Activated CD4-positive, alpha-beta T cell treated with anti-CD3 and anti-CD28 coated beads, Interleukin-2, amount 50 U/mL, for 48 hours (primary cell): ENCODE data around the gene MDN1.
"Not testable (repeated sequence)": the region's sequence is repeated elsewhere in the genome, so short reads cannot be mapped to it uniquely, and the experiment has no call there.

Experiments used
- DNase-seq, 2 experiments: peaks; one replicate each; pipeline ENCODE4 v3.0.0-alpha.2; 2020

The MDN1 gene

GRCh38 chr6:89758830-89759229 lies 60.8 kb downstream of the MDN1 start:
- DNase-seq: no peak

DNA sequence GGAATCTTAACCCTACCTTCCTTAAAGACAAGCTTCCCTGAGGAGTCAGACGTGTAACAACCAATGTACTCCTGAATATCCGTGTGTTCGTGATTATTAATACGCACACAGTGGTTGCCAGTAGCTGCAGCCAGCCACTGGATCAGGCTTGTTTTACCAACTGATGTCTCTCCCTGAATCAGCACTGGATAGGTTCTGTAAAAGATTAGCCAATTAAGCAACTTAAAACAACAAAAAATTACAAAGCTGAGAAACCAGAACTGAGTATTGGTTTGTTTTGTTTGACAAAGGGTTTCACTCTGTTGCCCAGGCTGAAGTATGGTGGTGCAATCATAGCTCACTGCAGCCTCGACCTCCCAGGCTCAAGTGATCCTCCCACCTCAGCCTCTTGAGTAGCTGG lies 69.3 kb downstream of the MDN1 start:
- no peak for DNase-seq

DNA sequence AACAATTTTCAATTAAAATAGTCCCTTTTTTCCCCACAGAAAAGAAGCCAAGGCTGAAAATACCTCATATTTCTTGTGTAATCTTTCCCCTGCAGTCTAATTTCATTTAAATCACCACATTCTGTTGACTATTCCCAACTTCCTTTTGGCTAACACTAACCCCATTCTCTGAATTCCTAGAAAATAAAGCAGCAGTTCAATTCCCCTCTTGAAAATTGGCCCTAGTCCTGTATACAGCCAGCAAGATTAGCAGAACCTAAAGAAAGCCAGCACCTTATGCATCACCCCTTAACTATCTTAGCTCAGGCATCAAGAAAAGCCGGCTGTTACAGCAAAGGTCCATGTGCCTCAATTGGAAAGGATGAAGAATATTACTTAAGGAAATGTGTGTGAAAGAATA lies 69.7 kb downstream of the MDN1 start:
- DNase-seq: no peak

GRCh38 chr6:89745716-89746115 lies 73.9 kb downstream of the MDN1 start:
- DNase-seq: no peak

- no peak for DNase-seq
Observed at GRCh38 chr6:89745096-89745495, 74.5 kb downstream of the MDN1 start.

GRCh38 chr6:89736893-89737292 lies 82.7 kb downstream of the MDN1 start:
- no peak for DNase-seq

GRCh38 chr6:89734526-89734925 lies 85.1 kb downstream of the MDN1 start:
- DNase-seq: no peak

GRCh38 chr6:89731924-89732567 lies 87.5 kb downstream of the MDN1 start:
- DNase-seq: no peak

- not testable (repeated sequence) for DNase-seq
Observed at GRCh38 chr6:89731262-89731661, 88.3 kb downstream of the MDN1 start.

DNA sequence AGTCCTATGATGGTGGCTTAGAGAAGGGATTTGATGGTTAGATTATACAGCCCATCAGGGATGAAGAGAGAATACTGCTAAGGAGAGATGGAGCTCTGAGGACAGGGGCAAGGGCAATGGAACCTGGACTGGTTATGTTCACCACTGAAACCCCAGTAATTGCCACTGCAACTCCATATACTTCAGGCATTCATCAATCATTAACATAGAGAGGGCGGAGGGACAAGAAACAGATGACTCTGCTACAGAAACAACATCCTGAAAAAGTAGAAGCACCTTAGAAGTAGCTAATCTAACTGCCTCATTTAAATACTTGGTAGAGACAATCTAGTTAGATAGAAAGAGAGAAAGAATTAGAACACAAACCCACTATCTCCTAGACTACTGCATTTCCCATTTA lies 89.8 kb downstream of the MDN1 start:
- DNase-seq: no peak

- no peak for DNase-seq
Observed at GRCh38 chr6:89727501-89727900, 92.1 kb downstream of the MDN1 start.

GRCh38 chr6:89724981-89725380 lies 94.6 kb downstream of the MDN1 start:
- DNase-seq: no peak

- no peak for DNase-seq
Observed at GRCh38 chr6:89723046-89723445, 96.5 kb downstream of the MDN1 start.

GRCh38 chr6:89716532-89716931 lies 103.1 kb downstream of the MDN1 start:
- no peak for DNase-seq

GRCh38 chr6:89711801-89712200 lies 107.8 kb downstream of the MDN1 start:
- no peak for DNase-seq

- no peak for DNase-seq
Observed at GRCh38 chr6:89708316-89708715, 111.3 kb downstream of the MDN1 start.

DNA sequence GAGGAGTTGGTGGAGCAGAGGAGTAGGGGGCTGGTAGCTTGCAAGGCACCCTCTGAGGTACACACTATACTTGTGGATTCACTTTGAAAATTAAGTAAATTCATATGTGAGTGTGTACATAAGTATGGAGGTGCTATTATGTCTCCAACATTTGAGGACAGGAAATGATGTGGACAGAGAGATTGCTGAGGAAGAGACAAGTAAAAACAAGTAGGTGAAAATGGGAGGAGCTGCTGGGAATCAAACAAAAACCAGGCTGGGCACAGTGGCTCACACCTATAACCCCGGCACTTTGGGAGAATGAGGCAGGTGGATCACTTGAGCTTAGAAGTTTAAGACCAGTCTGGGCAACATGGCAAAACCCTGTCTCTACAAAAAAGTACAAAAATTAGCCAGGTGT lies 111.8 kb downstream of the MDN1 start:
- DNase-seq: no peak

DNA sequence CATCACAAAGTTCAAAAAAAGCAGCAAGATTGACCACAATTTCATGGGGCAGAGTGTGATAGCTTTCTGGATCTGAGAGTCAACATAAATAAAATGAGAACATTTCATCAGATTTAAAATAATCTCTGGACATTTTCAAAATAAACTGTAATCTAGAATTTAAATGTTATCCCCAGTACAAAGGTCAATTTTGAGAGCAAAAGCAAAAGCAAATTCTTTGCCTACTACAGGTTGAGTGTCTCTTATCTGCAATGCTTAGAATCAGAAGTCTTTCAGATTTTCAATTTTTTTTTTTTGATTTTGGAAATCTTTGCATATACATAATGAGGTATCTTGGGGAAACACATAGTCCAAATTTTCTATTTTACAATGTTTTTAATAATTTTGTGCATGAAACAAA lies 113.5 kb downstream of the MDN1 start:
- DNase-seq: no peak

- no peak for DNase-seq
Observed at GRCh38 chr6:89703292-89703691, 116.3 kb downstream of the MDN1 start.

DNA sequence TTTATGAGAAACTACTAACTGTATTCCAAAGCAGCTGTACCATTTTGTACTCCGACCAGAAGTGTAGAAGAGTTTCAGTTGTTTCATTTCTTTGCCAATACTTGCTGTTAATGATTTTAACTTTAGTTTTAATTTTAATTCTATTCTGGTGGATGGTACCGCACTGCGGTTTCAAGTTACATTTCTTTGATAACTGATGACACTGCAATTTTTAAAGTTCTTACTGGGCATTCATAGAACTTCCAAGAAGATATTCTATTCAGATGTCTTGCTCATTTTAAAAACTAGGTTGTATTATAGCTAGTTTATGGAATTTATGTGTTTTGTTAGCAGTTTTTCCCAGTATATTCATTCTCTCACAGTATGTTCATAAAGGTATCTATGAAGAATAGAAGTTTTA lies 117.2 kb downstream of the MDN1 start:
- no peak for DNase-seq

GRCh38 chr6:89695667-89696066 lies 123.9 kb downstream of the MDN1 start:
- DNase-seq: no peak

DNA sequence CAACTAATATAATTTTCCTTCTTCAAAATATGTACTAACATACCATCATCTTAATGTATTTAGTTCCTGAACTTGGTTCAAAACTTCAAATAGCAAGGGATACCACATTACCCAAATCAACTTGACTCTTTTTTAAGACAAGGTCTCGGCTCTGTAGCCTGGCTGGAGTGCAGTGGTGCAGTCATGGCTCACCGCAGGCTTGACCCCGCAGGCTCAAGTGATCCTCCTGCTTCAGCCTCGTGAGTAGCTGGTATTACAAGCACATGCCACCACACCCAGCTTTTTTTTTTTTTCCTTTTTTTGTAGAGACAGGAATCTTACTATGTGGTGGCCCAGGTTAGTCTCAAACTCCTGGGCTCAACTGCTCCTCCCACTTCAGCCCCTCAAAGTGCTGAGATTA lies 125.2 kb downstream of the MDN1 start:
- no peak for DNase-seq

- no peak for DNase-seq
Observed at GRCh38 chr6:89693207-89693606, 126.4 kb downstream of the MDN1 start.

- no peak for DNase-seq
Observed at GRCh38 chr6:89692256-89692655, 127.3 kb downstream of the MDN1 start.

GRCh38 chr6:89690944-89691324 lies 128.7 kb downstream of the MDN1 start:
- no peak for DNase-seq

GRCh38 chr6:89689732-89690131 lies 129.9 kb downstream of the MDN1 start:
- no peak for DNase-seq
